Upper lobe of right lung (tissue), 1 donor: ENCODE measurements around the gene ADIPOR2. TPM values are rescaled to one million over a fixed set of nuclear protein-coding genes. Genes with fewer than 3 reads are reported as not detected.

Source experiments
- ATAC-seq: fragments of 200-7000 bp; cut with Tn5 transposase; one replicate; pipeline ENCODE4 v1.9.1; 2020; ENCODE audit warnings: mild to moderate bottlenecking, moderate library complexity
- DNase-seq: peaks from one replicate; pipeline ENCODE4 v3.0.0-alpha.2; 2020
- H3K27ac ChIP-seq: fragments of 200-600 bp; one replicate; pipeline ENCODE4 v1.8.0; 2022
- H3K27me3 ChIP-seq: fragments of 200-600 bp; one replicate; pipeline ENCODE4 v1.8.0; 2022; ENCODE audit warnings: mild to moderate bottlenecking
- H3K36me3 ChIP-seq: fragments of 200-600 bp; one replicate; pipeline ENCODE4 v1.8.0; 2022
- H3K4me1 ChIP-seq: fragments of 200-600 bp; one replicate; pipeline ENCODE4 v1.8.0; 2022
- H3K4me3 ChIP-seq: fragments of 200-600 bp; one replicate; pipeline ENCODE4 v1.8.0; 2022; ENCODE audit warnings: mild to moderate bottlenecking
- H3K9me3 ChIP-seq: fragments of 200-600 bp; one replicate; pipeline ENCODE4 v1.8.0; 2022
- intact Hi-C: fragments of 100-400 bp; cut with DNase I; formaldehyde crosslinking; loops from one replicate; pipeline ENCODE4 v1.11.0; 2022
- total RNA-seq: library from RNA; stranded (reverse); fragmentation: NEBNext Ultra II Directional; extraction: Animal tissue kit (Norgen Biotek cat#: 25700); gene quantifications from one replicate; pipeline ENCODE4 v1.2.1, GENCODE V29; 2021
- TF ChIP-seq, protein P1 (sequence below): fragments of 200-600 bp; IDR thresholded peaks from one replicate; pipeline ENCODE4 v1.8.0; 2022; ENCODE audit warnings: antibody characterized with exemption
- donor health status: DM: no; HTN: yes; CAD: no; lungs with severe emphysema.

Gene ADIPOR2
- total RNA-seq, 1 donor from 2014 or later, result 96.0 TPM

DNA sequence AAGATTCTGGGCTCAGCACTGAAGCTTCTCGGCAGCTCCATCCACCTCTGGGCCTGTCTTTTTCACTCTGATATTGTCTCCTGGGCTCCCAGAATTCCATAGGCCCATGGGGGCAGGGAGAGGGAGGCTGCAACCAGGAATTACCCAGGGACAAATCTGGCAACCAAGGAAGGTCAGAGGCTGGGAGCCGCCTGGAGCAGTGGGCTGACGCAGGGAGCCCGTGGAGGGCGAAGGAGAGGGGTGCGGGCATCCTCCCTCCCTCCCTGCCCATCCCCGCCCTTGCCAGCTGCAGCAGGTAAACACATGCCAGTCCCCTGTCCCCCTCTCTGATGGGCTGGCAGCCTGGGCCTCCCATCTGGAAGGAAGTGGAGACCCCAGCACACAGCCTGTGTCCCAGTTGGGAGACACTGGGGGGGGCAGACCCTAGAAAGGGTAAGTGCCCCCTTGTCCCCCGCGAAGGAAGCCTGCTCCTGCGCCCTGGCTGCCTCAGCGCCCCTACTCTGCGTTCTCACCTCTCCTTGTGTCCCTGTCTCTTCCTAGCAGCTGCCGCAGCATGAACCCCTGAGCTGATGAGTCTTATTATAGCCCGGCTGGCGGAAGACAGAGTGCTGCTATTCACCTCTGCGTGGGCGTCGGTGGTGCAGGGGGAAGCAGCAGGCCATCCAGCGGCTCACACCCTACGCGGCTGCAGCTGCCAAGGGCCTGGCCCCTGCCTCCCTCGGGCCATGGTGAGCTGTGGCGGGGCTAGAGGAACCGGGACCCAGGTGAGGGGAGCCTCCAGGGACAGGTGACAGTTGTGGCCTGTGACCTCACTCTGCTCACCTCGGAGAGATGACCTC is 136.2 kb downstream of the ADIPOR2 start:
- Histone ChIP-seq H3K36me3 (no peaks in the 10 kb centered on the region), H3K9me3 (no peaks in the 10 kb centered on the region), H3K4me1 (no peaks in the 10 kb centered on the region), H3K4me3 (no peak overlapping the region), H3K27ac (no peak overlapping the region), H3K27me3 (peaks cover 51% of the 10 kb centered on the region)
- intact Hi-C loops, result no loop called here
- DNase-seq, result no peak
- no peak for ATAC-seq
- TF ChIP-seq, protein P1, sequence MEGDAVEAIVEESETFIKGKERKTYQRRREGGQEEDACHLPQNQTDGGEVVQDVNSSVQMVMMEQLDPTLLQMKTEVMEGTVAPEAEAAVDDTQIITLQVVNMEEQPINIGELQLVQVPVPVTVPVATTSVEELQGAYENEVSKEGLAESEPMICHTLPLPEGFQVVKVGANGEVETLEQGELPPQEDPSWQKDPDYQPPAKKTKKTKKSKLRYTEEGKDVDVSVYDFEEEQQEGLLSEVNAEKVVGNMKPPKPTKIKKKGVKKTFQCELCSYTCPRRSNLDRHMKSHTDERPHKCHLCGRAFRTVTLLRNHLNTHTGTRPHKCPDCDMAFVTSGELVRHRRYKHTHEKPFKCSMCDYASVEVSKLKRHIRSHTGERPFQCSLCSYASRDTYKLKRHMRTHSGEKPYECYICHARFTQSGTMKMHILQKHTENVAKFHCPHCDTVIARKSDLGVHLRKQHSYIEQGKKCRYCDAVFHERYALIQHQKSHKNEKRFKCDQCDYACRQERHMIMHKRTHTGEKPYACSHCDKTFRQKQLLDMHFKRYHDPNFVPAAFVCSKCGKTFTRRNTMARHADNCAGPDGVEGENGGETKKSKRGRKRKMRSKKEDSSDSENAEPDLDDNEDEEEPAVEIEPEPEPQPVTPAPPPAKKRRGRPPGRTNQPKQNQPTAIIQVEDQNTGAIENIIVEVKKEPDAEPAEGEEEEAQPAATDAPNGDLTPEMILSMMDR, result no peak

DNA sequence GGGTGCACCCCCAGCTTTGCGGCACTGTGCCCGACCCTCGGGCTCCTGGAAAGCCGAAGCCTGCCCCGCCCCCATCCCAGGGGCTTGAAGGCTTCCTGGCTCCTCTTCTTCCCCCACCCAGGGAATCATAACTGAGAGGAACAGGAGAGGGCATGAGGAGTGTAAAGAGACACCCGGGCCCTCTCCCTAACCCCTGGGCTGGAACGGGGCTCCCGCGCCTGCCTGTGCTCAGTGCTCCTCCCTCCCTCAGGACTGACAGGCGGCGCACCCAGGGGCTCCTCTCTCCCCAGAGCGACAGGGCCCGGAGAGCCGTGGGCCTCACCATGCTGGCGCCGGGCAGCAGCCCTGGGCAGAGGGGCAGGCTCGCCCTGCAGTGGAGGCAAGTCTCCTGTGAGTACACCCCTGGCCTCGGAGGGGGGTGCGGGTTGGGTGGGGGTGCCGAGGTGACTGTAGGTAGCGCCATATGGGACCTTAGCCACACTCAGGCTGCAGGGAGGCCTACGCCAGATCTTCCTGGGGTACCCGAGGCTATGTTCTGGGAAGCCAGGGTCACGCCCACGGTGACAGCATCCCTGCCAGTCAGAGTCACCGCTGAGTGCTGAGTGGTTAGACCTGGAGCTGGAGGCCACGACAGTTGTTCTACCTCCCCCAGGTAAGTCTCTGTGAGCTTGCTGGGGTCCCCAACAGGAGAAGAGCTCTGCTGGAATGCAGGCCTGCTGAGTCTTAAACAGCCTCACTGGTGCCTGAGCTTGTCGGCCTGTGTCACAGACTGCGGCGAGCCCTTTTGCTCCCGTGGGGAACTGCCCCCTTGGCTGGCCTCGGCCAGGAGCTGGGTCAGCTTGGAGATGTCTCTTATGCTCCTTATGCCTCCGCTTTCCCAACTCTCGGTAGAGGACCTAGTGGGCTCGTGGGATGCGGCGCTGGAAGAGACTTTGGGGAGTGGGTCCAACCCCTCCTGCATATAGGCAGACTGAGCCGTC is 137.2 kb downstream of the ADIPOR2 start:
- TF ChIP-seq, protein P1, result no peak
- H3K9me3 ChIP-seq, result no peaks in the 10 kb centered on the region
- no peak overlapping the region for H3K4me3 ChIP-seq
- H3K4me1 ChIP-seq, result no peaks in the 10 kb centered on the region
- intact Hi-C loops, result no loop called here
- no peak for ATAC-seq
- peaks cover 42% of the 10 kb centered on the region for H3K27me3 ChIP-seq
- H3K27ac ChIP-seq, result no peak overlapping the region
- no peaks in the 10 kb centered on the region for H3K36me3 ChIP-seq
- no peak for DNase-seq

DNA sequence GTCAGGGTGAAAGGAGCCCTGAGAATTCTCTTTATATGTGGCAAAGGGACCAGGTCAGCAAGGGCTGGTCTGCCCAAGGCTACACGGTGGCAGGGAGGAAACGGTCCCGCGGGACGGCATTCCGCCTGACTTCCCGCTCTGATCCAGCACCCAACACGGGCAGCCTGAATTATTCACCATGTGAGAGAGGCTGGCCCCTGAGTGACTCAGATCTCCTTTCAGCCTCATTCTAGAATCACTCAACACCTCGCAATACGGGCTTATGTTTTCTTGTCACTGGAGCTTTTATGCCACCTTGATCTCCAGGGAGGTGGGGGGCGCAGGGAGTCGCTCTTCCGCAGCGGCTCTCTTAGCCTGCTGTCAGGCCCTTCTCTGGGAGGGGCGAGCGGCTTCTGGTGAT is 138.0 kb downstream of the ADIPOR2 start:
- no peak overlapping the region for H3K27ac ChIP-seq
- intact Hi-C loops, result no loop called here
- H3K9me3 ChIP-seq, result no peaks in the 10 kb centered on the region
- TF ChIP-seq, protein P1, result no peak
- no peaks in the 10 kb centered on the region for H3K36me3 ChIP-seq
- no peak overlapping the region for H3K4me3 ChIP-seq
- ATAC-seq, result no peak
- H3K27me3 ChIP-seq, result peaks cover 38% of the 10 kb centered on the region
- no peaks in the 10 kb centered on the region for H3K4me1 ChIP-seq
- no peak for DNase-seq

DNA sequence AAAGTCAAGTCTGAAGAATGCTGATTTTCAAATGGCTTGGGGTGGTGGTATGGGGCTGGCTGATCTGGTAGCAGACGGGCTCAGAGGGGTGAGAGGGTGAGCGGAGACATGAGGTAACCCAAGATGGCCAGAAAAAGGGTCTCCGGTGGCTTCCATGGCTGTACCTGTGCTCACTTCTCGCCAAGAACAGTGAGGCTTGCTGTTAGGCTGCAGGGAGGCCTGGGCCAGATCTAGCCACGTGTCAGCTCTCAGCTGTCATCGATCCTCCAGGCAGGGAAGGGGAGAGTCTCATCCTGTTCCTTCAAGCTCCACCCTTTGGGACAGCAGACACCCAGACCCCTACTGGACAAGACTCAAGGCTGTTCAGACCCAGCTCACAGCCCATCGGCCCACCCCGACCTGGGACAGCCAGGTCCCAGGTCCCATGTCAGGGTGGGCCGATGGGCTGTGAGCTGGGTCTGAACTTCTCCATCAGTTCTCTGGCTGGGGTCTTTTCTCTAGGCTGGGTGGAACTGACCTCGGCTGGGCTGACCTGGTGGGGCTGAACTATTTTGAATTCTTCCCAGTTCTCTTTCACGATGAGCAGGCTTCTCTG is 138.5 kb downstream of the ADIPOR2 start:
- intact Hi-C loops, result no loop called here
- Histone ChIP-seq H3K4me3 (no peak overlapping the region), H3K27ac (no peak overlapping the region), H3K27me3 (peaks cover 38% of the 10 kb centered on the region), H3K36me3 (no peaks in the 10 kb centered on the region), H3K4me1 (no peaks in the 10 kb centered on the region), H3K9me3 (no peaks in the 10 kb centered on the region)
- DNase-seq (no peak), ATAC-seq (no peak)
- TF ChIP-seq, protein P1, result no peak

DNA sequence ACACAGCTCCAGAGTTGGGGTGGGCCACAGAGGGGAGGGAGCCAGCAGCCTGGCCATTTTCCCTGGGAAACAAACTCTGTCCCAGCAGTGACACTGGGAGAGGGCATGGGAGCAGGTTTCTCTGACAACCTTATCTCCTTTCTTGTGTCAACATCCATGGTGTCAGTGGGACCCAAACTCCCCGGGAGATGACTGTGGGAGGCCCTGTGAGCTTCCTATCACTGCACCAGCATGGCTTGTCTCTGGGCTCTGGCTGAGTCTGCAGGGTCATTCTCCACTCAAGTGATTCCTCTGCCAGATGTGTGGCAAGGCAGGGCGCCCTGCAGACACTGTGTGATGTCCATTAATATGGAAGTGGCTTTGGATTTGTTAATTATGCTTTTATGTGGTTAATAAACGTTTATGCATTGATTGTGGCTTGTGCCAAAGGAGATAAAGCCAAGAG is 139.6 kb downstream of the ADIPOR2 start:
- Histone ChIP-seq H3K4me1 (no peaks in the 10 kb centered on the region), H3K9me3 (no peaks in the 10 kb centered on the region), H3K4me3 (no peak overlapping the region), H3K27ac (no peak overlapping the region), H3K36me3 (no peaks in the 10 kb centered on the region), H3K27me3 (peaks cover 38% of the 10 kb centered on the region)
- intact Hi-C loops, result no loop called here
- no peak for ATAC-seq
- TF ChIP-seq, protein P1, result no peak
- DNase-seq, result no peak
